Ovary (tissue), 3 donors: Measurements from ENCODE around the gene SCYL1.

ENCODE experiments used
- CTCF ChIP-seq, 3 donors: fragments of 450-650 bp in 2 of 3; fragments of 200-600 bp in 1 of 3; IDR thresholded peaks; one replicate each; pipeline versions ENCODE4 v1.5.1 to v1.8.0; 2016 to 2022; ENCODE audit warnings: antibody characterized with exemption in 3 of 3, mild to moderate bottlenecking in 1 of 3
- EP300 ChIP-seq: sonication (generic); formaldehyde crosslinking; IDR thresholded peaks from one replicate; pipeline ENCODE4 v1.6.1; 2017; ENCODE audit warnings: antibody characterized with exemption
- POLR2A ChIP-seq: fragments of 450-650 bp; IDR thresholded peaks from one replicate; pipeline ENCODE4 v1.6.1; 2017; ENCODE audit warnings: antibody characterized with exemption, mild to moderate bottlenecking, moderate library complexity
- donor health status: DM: no; HTN: no; CAD: no.

GRCh38 chr11:65551572-65552387, 26.9 kb downstream of the SCYL1 start:
- no peak for TF ChIP-seq CTCF (IDR thresholded peaks at IDR 0.05)
- no peak for TF ChIP-seq EP300
- TF ChIP-seq POLR2A = no peak
